PC-9 (cell line): ENCODE data around the gene ACKR1. TPM values are rescaled to one million over a fixed set of nuclear protein-coding genes. Genes with fewer than 3 reads are reported as not detected.

Source experiments
- BruUV-seq: library from RNA; stranded (reverse); fragments of 400-500 nt; replicated peaks from 2 replicates; lab custom pipeline; 2021; lab: Mats Ljungman, UMichigan
- CTCF ChIA-PET: fragments of 300-600 bp; sonication (Branson Sonifier 250); formaldehyde crosslinking; loops from one replicate; lab custom pipeline; 2022; ENCODE audit warnings: antibody characterized with exemption; lab: Charles Lee
- POLR2A ChIA-PET: fragments of 300-600 bp; sonication (Branson Sonifier 250); formaldehyde crosslinking; loops from one replicate; lab custom pipeline; 2022; ENCODE audit warnings: antibody characterized with exemption; ENCODE audit not compliant: unreplicated experiment; lab: Charles Lee
- DNase-seq, 2 experiments: peaks; one replicate each; pipeline versions ENCODE4 v3.0.0 to v3.0.0-alpha.2; 2015 to 2022; ENCODE audit warnings: mixed read lengths in 1 of 2
- H2AFZ ChIP-seq: fragments of 200-600 bp; sonication (generic); 2 replicates; pipeline ENCODE4 v1.8.1; 2017; ENCODE audit warnings: antibody characterized with exemption
- H3F3A ChIP-seq: fragments of 200-600 bp; sonication (generic); 2 replicates; pipeline ENCODE4 v1.8.1; 2017; ENCODE audit warnings: antibody characterized with exemption, mild to moderate bottlenecking, low read depth; ENCODE audit not compliant: insufficient read depth
- H3K27ac ChIP-seq: fragments of 200-600 bp; sonication (generic); 2 replicates; pipeline ENCODE4 v1.6.1; 2016; ENCODE audit warnings: mixed run types
- H3K27me3 ChIP-seq: fragments of 200-600 bp; sonication (generic); 2 replicates; pipeline ENCODE4 v1.6.1; 2016; ENCODE audit warnings: low read depth, mixed run types; ENCODE audit not compliant: insufficient read depth
- H3K36me3 ChIP-seq: fragments of 200-600 bp; sonication (generic); 2 replicates; pipeline ENCODE4 v1.6.1; 2016; ENCODE audit warnings: low read depth, mixed run types
- H3K4me1 ChIP-seq: fragments of 200-600 bp; sonication (generic); replicated peaks from 2 replicates; pipeline ENCODE4 v1.6.1; 2016; ENCODE audit warnings: mixed run types; ENCODE audit not compliant: insufficient read depth
- H3K4me2 ChIP-seq: fragments of 200-600 bp; sonication (generic); 2 replicates; pipeline ENCODE4 v1.6.1; 2017; ENCODE audit warnings: mixed run types
- H3K4me3 ChIP-seq: fragments of 200-600 bp; sonication (generic); 2 replicates; pipeline ENCODE4 v1.6.1; 2016; ENCODE audit warnings: mixed run types
- H3K79me2 ChIP-seq: fragments of 200-600 bp; sonication (generic); 2 replicates; pipeline ENCODE4 v1.6.1; 2017; ENCODE audit warnings: low read depth, mixed run types
- H3K9me2 ChIP-seq: fragments of 200-600 bp; sonication (generic); 2 replicates; pipeline ENCODE4 v1.8.1; 2017; ENCODE audit warnings: mild to moderate bottlenecking; ENCODE audit not compliant: insufficient read depth
- H3K9me3 ChIP-seq: fragments of 200-600 bp; sonication (generic); 2 replicates; pipeline ENCODE4 v1.8.1; 2016; ENCODE audit warnings: low read depth; ENCODE audit not compliant: insufficient read depth
- H4K20me1 ChIP-seq: fragments of 200-600 bp; sonication (generic); 2 replicates; pipeline ENCODE4 v1.8.1; 2017; ENCODE audit not compliant: insufficient read depth
- CTCF ChIP-seq: fragments of 200-600 bp; sonication (generic); conservative IDR thresholded peaks from 2 replicates; pipeline ENCODE4 v1.6.1; 2017; ENCODE audit warnings: mixed run types, antibody characterized with exemption, mild to moderate bottlenecking, moderate library complexity
- EZH2 ChIP-seq: fragments of 200-600 bp; sonication (generic); IDR thresholded peaks from 2 replicates; pipeline ENCODE4 v1.8.0; 2017; ENCODE audit warnings: antibody characterized with exemption, low read depth
- intact Hi-C: fragments of 100-400 bp; cut with micrococcal nuclease; formaldehyde crosslinking; loops from one replicate; pipeline ENCODE4 v1.10.0; 2022; ENCODE audit not compliant: unreplicated experiment
- total RNA-seq: library from RNA; stranded (reverse); gene quantifications from 2 replicates; pipeline ENCODE4 v1.2.3, GENCODE V29; 2021

The ACKR1 gene
- total RNA-seq, 1 experiment from 2014 or later: not detected

- Histone ChIP-seq H3K4me2 (no peak overlapping the region), H3K27ac (no peak overlapping the region), H3K9me3 (no peaks in the 10 kb centered on the region), H3F3A (no peaks in the 10 kb centered on the region), H4K20me1 (no peaks in the 10 kb centered on the region), H3K27me3 (peaks cover 12% of the 10 kb centered on the region), H3K9me2 (no peaks in the 10 kb centered on the region), H3K36me3 (no peaks in the 10 kb centered on the region), H2AFZ (no peak overlapping the region), H3K79me2 (no peaks in the 10 kb centered on the region), H3K4me3 (no peak overlapping the region), H3K4me1 (no peaks in the 10 kb centered on the region)
- TF ChIP-seq EZH2 (no peak), CTCF (no peak)
- DNase-seq: no peak
- intact Hi-C loops: loop anchor here (5.0 kb wide), 1 partner anchor 845 kb away; no protein-coding TSS in a partner anchor
- ChIA-PET POLR2A (interaction anchor here (0.6 kb wide), 1 partner anchor 762 kb away, joined by 8 read pairs; no protein-coding TSS in a partner anchor), CTCF (interaction anchor here (1.5 kb wide), 1 partner anchor 845 kb away, joined by 5 read pairs; no protein-coding TSS in a partner anchor)
- no TSS peak for BruUV-seq
Observed at GRCh38 chr1:159162516-159163265, 42.0 kb upstream of the ACKR1 start.

GRCh38 chr1:159163614-159164228 lies 41.0 kb upstream of the ACKR1 start:
- Histone ChIP-seq H3K4me1 (no peaks in the 10 kb centered on the region), H3K79me2 (no peaks in the 10 kb centered on the region), H3K4me2 (no peak overlapping the region), H3K9me3 (no peaks in the 10 kb centered on the region), H3K27me3 (peaks cover 16% of the 10 kb centered on the region), H4K20me1 (no peaks in the 10 kb centered on the region), H3K36me3 (no peaks in the 10 kb centered on the region), H3F3A (no peaks in the 10 kb centered on the region), H3K9me2 (no peaks in the 10 kb centered on the region), H2AFZ (no peak overlapping the region), H3K4me3 (no peak overlapping the region), H3K27ac (no peak overlapping the region)
- ChIA-PET POLR2A (interaction anchor here (0.6 kb wide), 1 partner anchor 761 kb away, joined by 8 read pairs; no protein-coding TSS in a partner anchor), CTCF (interaction anchor here (1.5 kb wide), 1 partner anchor 844 kb away, joined by 5 read pairs; no protein-coding TSS in a partner anchor)
- intact Hi-C loops: loop anchor here (5.0 kb wide), 1 partner anchor 844 kb away; no protein-coding TSS in a partner anchor
- BruUV-seq: no TSS peak
- DNase-seq: no peak
- no peak for TF ChIP-seq EZH2
- no peak for TF ChIP-seq CTCF

- ChIA-PET POLR2A (no interaction called here), CTCF (no interaction called here)
- BruUV-seq: no TSS peak
- Histone ChIP-seq H3K4me2 (no peak overlapping the region), H3K9me2 (no peaks in the 10 kb centered on the region; the same call in 1 of the 2 replicates), H3K27me3 (peaks cover 36% of the 10 kb centered on the region), H3K9me3 (no peaks in the 10 kb centered on the region), H3K4me3 (no peak overlapping the region), H3K36me3 (no peaks in the 10 kb centered on the region), H3K4me1 (no peaks in the 10 kb centered on the region), H3K79me2 (no peaks in the 10 kb centered on the region), H4K20me1 (no peaks in the 10 kb centered on the region), H3K27ac (no peak overlapping the region), H2AFZ (no peak overlapping the region), H3F3A (no peaks in the 10 kb centered on the region)
- no peak for DNase-seq
- intact Hi-C loops: no loop called here
- TF ChIP-seq CTCF (no peak), EZH2 (no peak)
Observed at GRCh38 chr1:159168043-159168442, 36.6 kb upstream of the ACKR1 start.
